HG03521 (cell line): Measurements from ENCODE around the gene SURF2.
A peak's percentile ranks its signal among the peaks of the same experiment; 100 is the strongest.

Experiments used
- ATAC-seq: cut with Tn5 transposase; IDR thresholded peaks from one replicate; pipeline ENCODE4 v1.9.1; 2021; ENCODE audit warnings: mild to moderate bottlenecking, moderate library complexity; ENCODE audit not compliant: unreplicated experiment

The SURF2 gene

DNA sequence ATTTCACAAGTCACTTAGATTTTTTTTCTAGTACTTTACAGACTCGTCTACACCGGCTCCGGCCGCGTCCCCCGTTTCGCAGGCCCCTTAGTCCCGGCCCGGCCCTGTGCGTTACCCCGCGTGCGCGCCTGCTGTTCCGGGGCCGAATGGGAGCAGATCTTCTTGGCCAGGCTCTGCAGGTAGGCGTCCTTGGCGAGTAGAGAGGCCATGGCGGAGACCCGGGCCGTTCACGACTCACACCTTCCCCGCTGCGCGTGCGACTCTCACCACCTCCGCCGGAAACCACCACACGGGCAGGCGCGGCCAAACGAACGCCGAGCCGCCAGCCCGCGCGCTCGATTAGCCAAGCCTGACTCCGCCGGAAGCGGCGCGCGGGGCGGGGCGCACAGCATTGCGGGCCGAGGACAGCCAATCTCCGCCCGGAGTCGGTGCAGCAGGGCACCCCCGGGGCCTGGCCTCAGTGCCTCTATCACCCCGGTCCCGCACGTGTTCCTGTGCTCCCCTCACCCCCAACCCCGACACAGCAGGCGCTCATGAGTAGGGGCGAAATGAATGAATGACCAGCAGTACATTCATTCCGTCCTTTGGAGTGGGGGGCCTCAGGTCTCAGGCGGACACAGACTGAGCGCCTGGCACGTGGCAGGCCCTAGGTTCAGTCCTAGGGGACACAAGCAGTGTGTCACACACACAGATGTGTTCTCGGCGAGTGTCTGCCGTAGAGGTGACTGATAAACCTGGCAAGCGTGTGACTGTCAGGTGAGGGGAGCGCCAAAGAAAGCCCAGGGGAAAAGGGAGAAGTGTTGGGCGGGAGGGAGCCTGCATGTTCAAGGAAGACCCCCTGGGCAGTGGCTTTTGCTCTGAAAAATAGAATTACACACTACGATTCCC is 20.2 kb upstream of the SURF2 start, which contains the start of gene SURF6:
Gene SURF6 (minus strand): TSS at position 265 of the 888 bp plus-strand sequence. CDS start 56 bp downstream, at position 209.
- ATAC-seq: peak; percentile 76

GRCh38 chr9:133339641-133340040 is 16.7 kb upstream of the SURF2 start:
- ATAC-seq: no peak

DNA sequence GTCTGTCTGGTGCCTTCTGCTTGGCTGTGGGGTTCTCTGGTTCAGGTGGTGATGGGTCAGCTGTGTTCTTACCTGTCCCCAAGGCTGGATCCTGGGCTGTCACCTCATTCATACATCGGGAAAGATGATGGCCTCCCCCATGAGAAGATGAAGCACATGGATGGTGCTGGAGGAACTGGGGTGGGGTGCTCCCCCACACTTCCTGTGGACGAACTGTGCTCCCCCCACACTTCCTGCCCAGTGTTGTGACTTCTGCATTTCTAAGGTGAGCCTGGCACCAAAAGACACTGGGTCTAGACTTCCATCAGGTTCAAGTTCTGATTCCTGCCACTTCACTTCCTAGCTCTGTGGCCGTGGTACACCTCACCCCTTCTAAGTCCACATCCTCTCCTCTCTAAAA is 16.1 kb upstream of the SURF2 start:
- ATAC-seq: no peak

GRCh38 chr9:133340916-133341315 is 15.4 kb upstream of the SURF2 start:
- no peak for ATAC-seq

DNA sequence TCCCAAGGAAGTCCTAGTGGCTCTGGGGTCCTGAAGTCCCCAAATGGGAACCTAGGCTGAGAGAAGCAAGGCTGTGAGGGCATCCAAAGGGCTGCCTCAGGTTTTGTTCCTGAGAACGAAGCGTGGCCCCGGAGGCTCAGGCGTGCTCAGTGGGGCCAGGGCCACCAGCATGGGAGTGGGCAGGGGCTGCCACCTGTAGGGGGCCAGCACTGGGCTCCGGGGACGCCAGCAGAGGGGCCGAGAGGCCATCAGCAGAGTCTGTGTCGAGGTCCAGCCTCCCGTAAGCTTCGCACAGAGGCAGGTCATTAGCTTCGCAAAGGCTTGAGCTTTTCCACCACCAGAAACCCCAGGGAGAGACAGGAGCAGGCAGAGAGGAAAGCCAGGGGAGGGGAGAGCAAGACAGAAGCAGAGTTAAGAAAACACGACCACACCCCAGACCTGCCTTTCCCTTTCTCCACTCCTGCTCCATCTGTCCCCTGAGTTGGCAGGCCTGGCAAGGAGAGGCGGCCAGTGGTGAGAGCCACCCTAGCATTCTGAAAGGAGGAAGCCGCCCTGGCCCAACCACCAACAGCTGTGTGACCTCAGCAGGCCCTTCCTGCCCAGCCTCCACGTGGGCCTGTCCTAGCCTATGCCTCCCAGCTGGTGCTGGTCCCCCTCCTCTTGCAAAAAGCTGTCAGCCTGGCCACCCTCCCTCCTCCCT is 14.8 kb upstream of the SURF2 start:
- no peak for ATAC-seq

DNA sequence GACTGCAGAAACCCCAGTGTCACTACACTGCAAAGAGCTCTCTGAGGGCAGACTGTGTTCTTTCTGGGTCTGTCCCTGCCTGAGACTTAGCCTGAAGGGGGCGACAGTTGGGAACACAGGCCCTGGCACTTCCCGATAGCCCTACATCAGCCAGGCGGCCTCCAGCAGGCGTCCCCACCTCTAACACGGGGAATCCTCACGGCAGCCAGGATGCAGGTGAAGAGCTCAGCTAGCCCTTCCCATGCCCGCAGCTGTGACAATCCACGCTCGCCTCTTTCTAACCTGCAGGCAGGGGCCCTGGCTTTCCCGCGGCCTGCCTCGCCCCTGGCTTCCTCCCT is 14.3 kb upstream of the SURF2 start:
- ATAC-seq: no peak

DNA sequence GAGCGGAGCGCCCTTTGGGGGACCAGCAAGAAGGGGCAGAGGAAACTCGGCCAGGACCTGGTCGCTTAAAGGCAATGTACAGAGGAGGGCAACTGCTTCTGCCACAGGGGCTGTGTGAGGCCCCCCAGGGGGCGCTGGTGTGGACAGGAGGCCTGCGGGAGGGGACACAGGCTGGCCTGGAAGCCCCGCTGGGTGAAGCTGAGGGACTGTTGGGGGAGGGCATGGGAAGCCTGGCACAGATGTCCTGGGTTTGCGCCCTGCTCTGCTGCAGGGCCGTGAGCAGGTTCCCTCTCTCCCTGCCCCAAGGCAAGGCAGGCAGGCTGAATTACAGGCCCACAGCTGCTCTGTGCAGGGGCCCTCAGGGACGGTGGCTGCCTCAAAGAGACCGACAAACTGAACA is 13.8 kb upstream of the SURF2 start:
- ATAC-seq: no peak

DNA sequence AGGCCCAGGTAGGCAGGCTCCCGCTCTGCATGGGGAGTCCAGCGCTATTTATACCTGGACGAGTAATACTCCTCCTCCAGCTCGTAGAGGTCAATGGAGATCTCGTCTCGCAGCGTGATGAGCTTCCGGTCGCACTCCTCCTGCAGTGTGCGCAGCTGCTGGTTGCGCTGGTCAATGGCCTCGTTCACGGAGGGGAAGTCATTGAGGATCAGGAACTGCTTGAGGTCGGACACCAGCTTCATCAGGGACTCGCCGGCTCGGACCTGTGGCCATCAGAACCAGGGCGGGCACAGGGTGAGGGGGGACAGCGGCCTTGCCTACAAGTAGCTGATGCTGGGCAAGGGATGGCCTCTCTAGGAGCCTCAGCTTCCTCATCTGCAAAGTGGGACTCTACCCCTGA is 12.3 kb upstream of the SURF2 start:
- no peak for ATAC-seq

- no peak for ATAC-seq
Observed at GRCh38 chr9:133344979-133345378, 11.4 kb upstream of the SURF2 start.

DNA sequence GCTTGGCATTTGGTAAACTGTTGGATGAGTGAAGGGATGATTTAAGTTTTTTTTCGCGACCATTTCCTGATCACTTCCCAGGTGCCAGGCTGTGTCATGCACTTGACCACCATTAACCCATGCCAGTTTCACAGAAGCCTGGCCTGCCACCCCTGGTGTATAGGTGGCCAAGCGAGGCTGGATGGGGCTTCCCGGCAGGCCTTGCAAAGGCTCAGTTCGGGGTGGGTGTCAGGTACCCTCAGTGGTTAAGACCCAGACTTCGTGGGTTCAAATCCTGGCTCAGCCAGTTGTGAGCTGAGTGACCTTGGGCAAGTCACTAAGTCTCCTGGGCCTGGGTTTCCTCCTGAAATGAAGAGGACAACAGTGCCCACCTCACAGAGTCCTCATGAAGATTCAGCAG is 10.8 kb upstream of the SURF2 start:
- no peak for ATAC-seq

DNA sequence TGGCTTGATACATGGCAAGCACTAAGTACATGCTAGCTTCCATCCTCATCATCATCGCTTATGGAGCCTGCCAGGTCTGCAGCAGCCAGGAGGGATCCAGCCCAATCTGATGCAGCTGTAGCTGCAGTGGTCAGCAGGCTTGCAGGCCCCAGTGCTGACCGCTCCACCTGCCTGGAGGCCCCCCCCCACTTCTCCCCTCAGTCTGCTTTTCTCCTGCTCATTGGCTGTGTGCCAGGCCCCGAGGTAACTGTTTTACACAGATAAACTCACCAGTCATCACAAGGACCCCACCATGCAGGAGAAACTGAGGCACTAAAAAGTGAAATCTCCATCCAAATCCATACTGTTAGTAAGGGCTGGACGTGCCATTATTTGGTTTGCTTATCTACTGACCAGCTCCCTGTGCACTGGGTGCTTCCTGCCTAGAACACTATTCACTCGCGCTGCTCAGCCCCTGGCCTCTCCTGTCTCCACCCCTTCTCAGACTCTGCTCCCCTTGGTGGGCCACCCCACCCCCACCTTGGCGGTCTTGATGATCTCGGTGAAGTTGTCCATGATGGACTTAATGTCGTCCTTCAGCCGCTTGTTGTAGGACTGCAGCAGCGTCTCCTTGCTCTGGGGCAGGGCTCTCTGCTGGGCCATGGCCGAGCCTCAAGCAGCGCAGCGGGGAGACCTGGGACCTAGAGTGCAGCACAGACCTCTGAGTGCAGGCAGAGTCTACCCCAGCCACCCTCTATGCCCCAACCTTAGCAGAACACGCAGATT is 10.1 kb upstream of the SURF2 start:
- ATAC-seq: no peak

- ATAC-seq: peak; percentile 35
Observed at GRCh38 chr9:133347515-133347984, 8.8 kb upstream of the SURF2 start.

- ATAC-seq: peak; percentile 63
Observed at GRCh38 chr9:133347985-133348717, 8.2 kb upstream of the SURF2 start, which contains the start of the genes MED22 and RPL7A. MED22 (minus strand) TSS chr9:133348131; CDS start chr9:133346662, 1,469 bp downstream. RPL7A (plus strand) TSS chr9:133348218; CDS start chr9:133348244, 26 bp downstream.

GRCh38 chr9:133348718-133349573 is 7.4 kb upstream of the SURF2 start:
- no peak for ATAC-seq

DNA sequence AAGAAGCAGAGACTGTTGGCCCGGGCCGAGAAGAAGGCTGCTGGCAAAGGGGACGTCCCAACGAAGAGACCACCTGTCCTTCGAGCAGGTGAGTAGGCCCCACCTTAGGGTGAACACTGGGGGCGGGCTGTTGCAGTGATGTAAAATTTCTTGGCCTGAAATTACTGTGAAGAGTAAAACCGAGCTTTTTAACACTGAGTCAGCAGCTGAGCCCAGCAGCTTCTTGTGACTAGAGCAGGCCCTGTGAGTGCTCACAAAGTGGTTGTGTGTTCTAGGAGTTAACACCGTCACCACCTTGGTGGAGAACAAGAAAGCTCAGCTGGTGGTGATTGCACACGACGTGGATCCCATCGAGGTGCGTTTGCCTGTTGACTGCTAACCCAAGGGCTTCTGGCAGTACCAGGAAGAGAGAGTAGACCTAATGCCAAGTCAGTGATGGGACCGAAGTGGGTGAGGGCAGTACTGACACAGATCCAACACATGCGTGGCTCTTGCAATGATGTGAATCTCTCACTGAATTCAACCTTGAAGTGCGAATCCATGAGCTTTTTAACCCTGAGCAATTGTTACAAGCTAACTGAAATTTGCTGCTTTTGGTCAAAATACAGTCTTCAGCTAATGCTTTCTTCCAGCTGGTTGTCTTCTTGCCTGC is 6.3 kb upstream of the SURF2 start:
- no peak for ATAC-seq

- no peak for ATAC-seq
Observed at GRCh38 chr9:133351526-133351907, 4.8 kb upstream of the SURF2 start.

DNA sequence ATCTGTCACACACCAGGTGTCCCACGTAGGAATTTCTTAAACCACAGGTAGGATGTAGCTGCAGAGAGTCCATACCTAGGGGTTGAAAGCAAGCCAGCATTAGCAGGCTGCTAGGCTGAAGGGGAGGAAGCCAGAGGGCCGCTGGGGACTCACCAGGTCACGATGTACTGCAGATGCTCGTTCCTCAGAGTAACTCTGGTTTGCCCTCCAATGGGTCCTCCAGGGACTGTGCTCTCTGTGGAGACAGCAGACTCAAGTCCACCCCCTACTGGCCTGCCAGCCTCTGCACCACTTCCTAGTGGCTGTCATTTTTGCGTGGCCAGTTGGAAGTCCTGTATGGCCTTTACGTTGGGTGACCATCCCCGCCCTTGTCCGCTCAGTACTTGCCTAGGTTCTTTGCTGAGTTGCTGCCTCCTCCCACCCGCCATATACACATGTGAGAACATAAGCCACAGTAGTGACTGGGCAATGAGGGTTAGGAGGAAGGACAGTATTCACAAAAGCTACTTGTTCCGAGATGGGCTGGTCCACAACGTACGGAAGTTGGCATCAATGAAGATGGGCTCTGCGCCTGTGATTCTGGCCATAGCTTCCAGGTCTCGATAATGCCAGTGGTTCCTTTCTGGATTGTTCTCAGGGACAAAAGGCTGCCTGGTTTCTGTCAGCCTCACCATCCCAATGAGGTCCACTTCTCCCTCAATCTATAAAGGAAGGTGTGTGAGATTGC is 4.3 kb upstream of the SURF2 start:
- ATAC-seq: no peak

GRCh38 chr9:133352635-133353340 is 3.6 kb upstream of the SURF2 start:
- ATAC-seq: no peak
